Tibial artery (tissue), 4 donors: Measurements from ENCODE around the gene PITPNM1.

Source experiments
- DNase-seq, 2 donors: peaks; one replicate each; pipeline ENCODE4 v3.0.0-alpha.2; 2019
- H3K27ac ChIP-seq, 2 donors: fragments of 200-600 bp; sonication (generic) in 1 of 2; 1 replicate in 1 of 2; 2 replicates in 1 of 2; pipeline ENCODE4 v1.5.1; 2018 to 2019; ENCODE audit warnings: mild to moderate bottlenecking in 1 of 2
- H3K27me3 ChIP-seq, 2 donors: fragments of 200-600 bp; sonication (generic) in 1 of 2; one replicate each; pipeline versions ENCODE4 v1.5.1 to v1.6.0; 2016 to 2019
- H3K36me3 ChIP-seq, 3 donors: fragments of 200-600 bp; sonication (generic) in 2 of 3; one replicate each; pipeline ENCODE4 v1.5.1; 2016 to 2019; ENCODE audit warnings: mild to moderate bottlenecking in 2 of 3
- H3K4me1 ChIP-seq, 4 donors: fragments of 200-600 bp; sonication (generic) in 2 of 4; 1 replicate in 3 of 4; 2 replicates in 1 of 4; pipeline ENCODE4 v1.5.1; 2016 to 2019
- H3K4me3 ChIP-seq, 2 donors: fragments of 200-600 bp; sonication (generic) in 1 of 2; 1 replicate in 1 of 2; 2 replicates in 1 of 2; pipeline ENCODE4 v1.5.1; 2018 to 2019; ENCODE audit warnings: mild to moderate bottlenecking in 2 of 2
- H3K9me3 ChIP-seq, 3 donors: fragments of 200-600 bp; sonication (generic) in 1 of 3; one replicate each; pipeline ENCODE4 v1.5.1; 2016 to 2019
- intact Hi-C: fragments of 100-400 bp; cut with DNase I; formaldehyde crosslinking; loops from one replicate; pipeline ENCODE4 v1.15.0; 2023; ENCODE audit warnings: low total_unique reads
- TF ChIP-seq, protein P1 (sequence below), 2 experiments: fragments of 200-600 bp in 1 of 2; fragments of 450-650 bp in 1 of 2; IDR thresholded peaks; one replicate each; pipeline ENCODE4 v1.5.1; 2017 to 2019; ENCODE audit warnings: antibody characterized with exemption in 2 of 2, mild to moderate bottlenecking in 1 of 2, moderate library complexity in 1 of 2

The PITPNM1 gene

DNA sequence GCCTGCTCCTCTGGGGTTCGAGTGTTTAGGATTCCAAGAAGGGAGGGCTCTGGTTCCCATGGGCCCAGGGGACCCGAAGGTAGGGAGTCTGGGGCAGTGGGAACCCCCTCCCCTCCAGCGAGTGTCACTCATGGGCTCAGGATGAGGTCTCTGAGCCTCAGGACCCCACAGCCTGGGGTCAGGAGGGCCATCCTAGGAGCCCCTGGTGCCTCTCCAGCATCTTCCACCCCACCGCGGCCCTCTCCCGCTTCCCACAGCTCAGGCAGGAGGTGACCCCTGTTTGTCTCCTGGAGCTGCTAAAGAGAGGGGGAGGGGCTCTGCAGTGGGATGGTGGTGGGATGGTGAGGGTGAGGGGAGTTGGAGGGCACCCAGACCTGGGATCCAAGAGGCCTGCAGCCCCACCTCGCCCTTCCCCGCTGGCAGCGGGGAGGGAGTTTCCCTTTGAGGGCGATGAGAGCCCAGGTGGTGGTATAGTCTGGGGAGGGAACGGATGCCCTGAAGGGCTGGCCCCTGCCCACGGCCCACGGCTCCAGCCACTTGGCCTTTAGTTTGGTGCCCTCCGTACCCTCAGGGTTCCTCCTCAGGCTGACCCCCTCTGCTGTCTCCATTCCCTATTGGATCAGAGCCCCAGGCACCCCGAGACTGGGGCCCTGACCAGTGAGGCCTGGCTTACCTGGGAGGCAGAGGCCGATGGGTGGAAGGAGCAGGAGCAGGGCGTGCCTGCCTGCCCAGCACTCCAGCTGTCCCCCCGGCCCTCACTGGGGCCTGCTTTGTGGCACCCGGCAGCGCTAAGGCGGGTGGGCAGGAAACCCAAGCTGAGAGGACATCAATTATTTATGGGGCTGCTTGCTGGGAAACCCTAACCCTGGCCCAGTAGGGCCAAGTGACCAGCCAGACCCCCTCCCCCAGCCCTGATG is 51.1 kb downstream of the PITPNM1 start:
- no peaks in the 10 kb centered on the region for H3K36me3 ChIP-seq
- no peaks in the 10 kb centered on the region for H3K27me3 ChIP-seq
- no peak overlapping the region for H3K4me3 ChIP-seq
- no peak for DNase-seq
- intact Hi-C loops = no loop called here
- no peaks in the 10 kb centered on the region for H3K9me3 ChIP-seq
- no peaks in the 10 kb centered on the region for H3K4me1 ChIP-seq
- no peak overlapping the region for H3K27ac ChIP-seq
- TF ChIP-seq, protein P1, sequence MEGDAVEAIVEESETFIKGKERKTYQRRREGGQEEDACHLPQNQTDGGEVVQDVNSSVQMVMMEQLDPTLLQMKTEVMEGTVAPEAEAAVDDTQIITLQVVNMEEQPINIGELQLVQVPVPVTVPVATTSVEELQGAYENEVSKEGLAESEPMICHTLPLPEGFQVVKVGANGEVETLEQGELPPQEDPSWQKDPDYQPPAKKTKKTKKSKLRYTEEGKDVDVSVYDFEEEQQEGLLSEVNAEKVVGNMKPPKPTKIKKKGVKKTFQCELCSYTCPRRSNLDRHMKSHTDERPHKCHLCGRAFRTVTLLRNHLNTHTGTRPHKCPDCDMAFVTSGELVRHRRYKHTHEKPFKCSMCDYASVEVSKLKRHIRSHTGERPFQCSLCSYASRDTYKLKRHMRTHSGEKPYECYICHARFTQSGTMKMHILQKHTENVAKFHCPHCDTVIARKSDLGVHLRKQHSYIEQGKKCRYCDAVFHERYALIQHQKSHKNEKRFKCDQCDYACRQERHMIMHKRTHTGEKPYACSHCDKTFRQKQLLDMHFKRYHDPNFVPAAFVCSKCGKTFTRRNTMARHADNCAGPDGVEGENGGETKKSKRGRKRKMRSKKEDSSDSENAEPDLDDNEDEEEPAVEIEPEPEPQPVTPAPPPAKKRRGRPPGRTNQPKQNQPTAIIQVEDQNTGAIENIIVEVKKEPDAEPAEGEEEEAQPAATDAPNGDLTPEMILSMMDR (IDR thresholded peaks at IDR 0.05) = no peak

DNA sequence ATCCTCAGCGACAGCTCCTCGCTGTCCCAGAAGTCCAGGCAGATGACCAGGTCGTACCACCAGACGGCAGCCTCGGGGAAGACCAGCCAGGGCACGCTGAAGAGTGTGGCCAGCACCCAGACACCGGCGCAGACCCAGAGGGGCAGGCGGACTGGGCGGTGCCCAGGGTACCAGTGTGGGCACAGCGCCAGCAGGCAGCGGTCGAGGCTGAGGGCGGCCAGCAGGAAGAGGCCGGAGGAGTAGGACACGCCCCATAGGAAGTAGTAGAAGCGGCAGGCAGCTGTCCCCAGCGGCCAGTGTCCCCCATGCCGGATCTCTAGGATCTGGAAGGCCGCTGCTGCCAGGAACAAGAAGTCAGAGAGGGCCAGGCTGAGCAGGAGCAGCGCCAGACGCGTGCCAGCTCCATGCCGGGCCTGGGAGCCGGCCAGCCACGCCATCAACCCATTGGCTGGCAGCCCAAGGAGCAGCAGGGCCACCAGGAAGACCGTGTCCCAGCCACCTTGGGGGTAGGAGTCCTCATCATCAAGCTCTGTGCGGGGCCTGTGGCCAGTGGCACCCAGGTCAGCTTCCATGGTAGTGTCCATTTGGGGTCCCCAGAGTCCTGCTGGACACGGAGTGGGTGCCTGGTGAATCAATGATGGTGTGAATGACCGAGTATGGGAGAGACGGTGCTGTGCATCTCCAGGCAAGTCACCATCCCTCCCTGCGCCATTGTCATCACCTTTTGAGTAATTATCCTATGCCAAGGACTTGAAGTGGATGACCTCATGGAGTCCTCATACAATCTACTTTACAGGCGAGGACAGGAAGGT is 52.8 kb downstream of the PITPNM1 start, which contains the start of gene GPR152:
Gene GPR152, minus strand, starts transcription at position 589 of the 812 bp plus-strand sequence. Its CDS starts 5 bp downstream, at position 584.
- TF ChIP-seq, protein P1 (IDR thresholded peaks at IDR 0.05) = no peak
- Histone ChIP-seq H3K27ac (no peak within 1 kb of the TSS), H3K36me3 (no peaks in the 10 kb centered on the region), H3K4me1 (no peaks in the 10 kb centered on the region), H3K4me3 (no peak within 1 kb of the TSS), H3K9me3 (no peaks in the 10 kb centered on the region), H3K27me3 (no peaks in the 10 kb centered on the region)
- intact Hi-C loops = no loop called here
- no peak for DNase-seq

DNA sequence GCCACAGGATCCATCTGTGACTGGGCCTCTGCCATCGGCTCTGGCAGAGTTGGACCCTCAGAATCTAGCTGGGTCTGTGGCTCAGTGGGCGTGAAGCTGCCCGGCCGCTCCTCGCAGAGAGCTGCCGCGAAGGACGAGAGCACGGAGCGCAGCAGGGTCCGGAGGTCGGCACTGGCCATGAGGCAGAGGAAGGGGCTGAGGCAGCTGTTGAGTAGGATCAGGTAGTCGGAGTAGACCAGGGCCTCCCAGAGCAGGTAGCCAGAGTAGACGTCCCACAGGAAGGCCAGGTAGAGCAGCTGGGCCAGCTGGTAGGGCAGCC is 53.5 kb downstream of the PITPNM1 start:
- TF ChIP-seq, protein P1 (IDR thresholded peaks at IDR 0.05) = no peak
- intact Hi-C loops = no loop called here
- no peak overlapping the region for H3K27ac ChIP-seq

DNA sequence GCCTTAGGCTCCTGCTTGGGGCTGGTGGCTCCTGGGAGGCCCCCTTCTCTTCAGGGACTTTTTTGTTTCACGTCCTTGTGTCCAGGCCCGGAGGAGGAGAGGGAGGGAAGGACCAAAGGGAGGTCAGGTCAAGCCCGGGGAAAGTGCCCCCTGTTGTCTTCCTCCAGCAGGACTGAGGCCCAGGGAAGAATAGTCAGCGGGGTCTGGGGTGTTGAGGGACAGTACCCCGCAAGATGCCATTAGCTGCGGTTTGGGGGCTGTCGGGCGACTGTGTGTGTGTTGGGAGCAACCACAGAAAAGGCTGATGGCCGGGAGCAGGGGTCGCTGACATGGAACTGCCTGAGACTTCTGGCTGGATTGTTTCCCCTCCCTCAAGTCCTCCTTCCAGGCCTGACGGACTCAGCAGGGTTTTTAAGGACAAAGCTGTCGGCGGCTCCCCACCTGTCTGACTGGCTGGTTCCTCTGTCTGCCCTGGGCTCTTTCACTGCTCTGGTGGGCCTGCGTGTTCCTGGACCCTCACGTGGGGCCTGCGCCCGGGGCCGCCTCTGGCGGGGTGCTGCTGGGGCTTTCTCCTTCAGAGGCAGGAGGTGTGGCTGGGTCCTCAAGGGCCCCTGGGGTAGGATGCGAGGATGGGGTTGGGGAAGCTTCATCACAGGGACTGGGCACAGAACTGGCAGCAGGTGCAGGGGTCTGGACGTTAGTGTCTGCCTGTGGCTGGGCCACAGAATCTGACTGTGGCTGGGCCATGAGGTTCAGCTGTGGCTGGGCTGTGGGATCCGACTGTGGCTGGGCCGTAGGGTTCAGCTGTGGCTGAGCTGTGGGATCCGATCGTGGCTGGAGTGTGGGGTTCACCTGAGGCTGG is 54.1 kb downstream of the PITPNM1 start:
- no peak overlapping the region for H3K27ac ChIP-seq
- H3K4me3 ChIP-seq = no peak overlapping the region
- no peaks in the 10 kb centered on the region for H3K27me3 ChIP-seq
- intact Hi-C loops = no loop called here
- H3K4me1 ChIP-seq = no peaks in the 10 kb centered on the region
- DNase-seq = no peak
- no peaks in the 10 kb centered on the region for H3K9me3 ChIP-seq
- no peaks in the 10 kb centered on the region for H3K36me3 ChIP-seq
- TF ChIP-seq, protein P1 (IDR thresholded peaks at IDR 0.05) = no peak

More for the DNA sequence above, 53.5 kb downstream of the PITPNM1 start:
- no peaks in the 10 kb centered on the region for H3K36me3 ChIP-seq
- H3K27me3 ChIP-seq = no peaks in the 10 kb centered on the region
- no peaks in the 10 kb centered on the region for H3K9me3 ChIP-seq
- no peaks in the 10 kb centered on the region for H3K4me1 ChIP-seq
- DNase-seq = no peak
- no peak overlapping the region for H3K4me3 ChIP-seq

DNA sequence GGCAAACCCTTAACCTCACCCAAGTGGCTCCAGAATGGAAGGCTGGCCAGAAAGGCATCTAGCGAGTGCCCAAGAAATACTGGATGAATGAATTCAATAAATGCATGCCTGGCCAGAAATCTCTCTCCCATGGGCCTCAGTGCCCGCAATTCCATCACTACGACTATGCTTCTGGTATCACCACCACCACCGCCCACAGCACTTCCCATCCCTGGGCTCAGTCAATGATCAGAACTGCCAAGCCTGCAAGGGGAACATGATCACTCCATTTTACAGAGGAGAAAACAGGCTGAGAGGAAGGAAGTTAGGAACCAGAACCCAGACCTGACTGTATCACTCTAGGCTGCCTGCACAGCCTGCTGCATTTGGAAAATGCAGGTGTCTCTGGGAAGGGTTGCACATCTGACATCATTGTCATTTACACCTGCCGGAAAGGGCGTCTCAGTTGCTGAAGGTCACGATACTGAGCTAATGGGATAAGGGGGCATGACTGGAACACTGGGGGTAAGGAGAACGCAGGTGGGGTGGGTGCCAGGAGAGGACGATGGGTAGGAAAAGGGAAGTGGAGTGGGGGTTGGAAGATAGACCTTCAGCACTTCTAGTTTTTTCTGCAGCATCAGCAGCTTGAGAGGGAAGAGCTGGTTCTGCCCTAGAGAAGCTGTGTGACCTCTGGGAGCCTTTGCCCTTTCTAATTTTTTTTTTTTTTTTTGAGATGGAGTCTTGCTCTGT is 55.9 kb downstream of the PITPNM1 start:
- peaks cover 0 to 4% (median under 1%) of the 10 kb centered on the region in 4 donors for H3K4me1 ChIP-seq
- TF ChIP-seq, protein P1 (IDR thresholded peaks at IDR 0.05) = no peak
- no peak overlapping the region for H3K4me3 ChIP-seq
- H3K27me3 ChIP-seq = no peaks in the 10 kb centered on the region
- H3K36me3 ChIP-seq = no peaks in the 10 kb centered on the region
- no peak for DNase-seq
- intact Hi-C loops = no loop called here
- no peaks in the 10 kb centered on the region for H3K9me3 ChIP-seq
- no peak overlapping the region for H3K27ac ChIP-seq
